ENCODE data around the gene ECPAS. TPM values are rescaled to one million over a fixed set of nuclear protein-coding genes. Genes with fewer than 3 reads are reported as not detected.
"Not testable (repeated sequence)": the region's sequence is repeated elsewhere in the genome, so short reads cannot be mapped to it uniquely, and the experiment has no call there.

ECPAS gene
- total RNA-seq = 49.9 and 69.1 TPM in 2 replicates

GRCh38 chr9:111483858-111484571 lies at the start of gene ECPAS:
TSS of gene ECPAS (minus strand) at chr9:111484383. CDS start at chr9:111472918, 11,465 bp downstream.
- DNase-seq (ENCODE audit: extremely low read depth, low read depth, low spot score) = no peak

- no peak for DNase-seq (ENCODE audit: extremely low read depth, low read depth, low spot score)
Observed at GRCh38 chr9:111533099-111533790, 49.1 kb upstream of the ECPAS start.

GRCh38 chr9:111531716-111532115 lies 47.5 kb upstream of the ECPAS start:
- DNase-seq (ENCODE audit: extremely low read depth, low read depth, low spot score) = no peak

GRCh38 chr9:111529787-111530186 lies 45.6 kb upstream of the ECPAS start:
- DNase-seq (ENCODE audit: extremely low read depth, low read depth, low spot score) = no peak

- no peak for DNase-seq (ENCODE audit: extremely low read depth, low read depth, low spot score)
Observed at GRCh38 chr9:111527347-111527746, 43.2 kb upstream of the ECPAS start.

GRCh38 chr9:111525056-111525977 lies 41.1 kb upstream of the ECPAS start, which contains the start of gene ZNF483:
TSS of gene ZNF483 (plus strand) at chr9:111525179. CDS start at chr9:111527396, 2,217 bp downstream.
- DNase-seq (ENCODE audit: extremely low read depth, low read depth, low spot score) = no peak

- no peak for DNase-seq (ENCODE audit: extremely low read depth, low read depth, low spot score)
Observed at GRCh38 chr9:111524731-111525055, 40.5 kb upstream of the ECPAS start.

GRCh38 chr9:111516061-111516465 lies 31.9 kb upstream of the ECPAS start:
- no peak for DNase-seq (ENCODE audit: extremely low read depth, low read depth, low spot score)

- DNase-seq (ENCODE audit: extremely low read depth, low read depth, low spot score) = no peak
Observed at GRCh38 chr9:111514967-111515366, 30.8 kb upstream of the ECPAS start.

- DNase-seq (ENCODE audit: extremely low read depth, low read depth, low spot score) = not testable (repeated sequence)
Observed at GRCh38 chr9:111511581-111511980, 27.4 kb upstream of the ECPAS start.

- no peak for DNase-seq (ENCODE audit: extremely low read depth, low read depth, low spot score)
Observed at GRCh38 chr9:111502506-111502905, 18.3 kb upstream of the ECPAS start.

GRCh38 chr9:111501648-111502047 lies 17.5 kb upstream of the ECPAS start:
- DNase-seq (ENCODE audit: extremely low read depth, low read depth, low spot score) = no peak

- DNase-seq (ENCODE audit: extremely low read depth, low read depth, low spot score) = no peak
Observed at GRCh38 chr9:111501005-111501562, 16.9 kb upstream of the ECPAS start.

- DNase-seq (ENCODE audit: extremely low read depth, low read depth, low spot score) = not testable (repeated sequence)
Observed at GRCh38 chr9:111497196-111497595, 13.0 kb upstream of the ECPAS start.

- DNase-seq (ENCODE audit: extremely low read depth, low read depth, low spot score) = no peak
Observed at GRCh38 chr9:111484572-111484894, 350 bp upstream of the ECPAS start.

GRCh38 chr9:111483439-111483857 lies 735 bp downstream of the ECPAS start:
- DNase-seq (ENCODE audit: extremely low read depth, low read depth, low spot score) = no peak

- no peak for DNase-seq (ENCODE audit: extremely low read depth, low read depth, low spot score)
Observed at GRCh38 chr9:111482694-111483438, 1.3 kb downstream of the ECPAS start.

- no peak for DNase-seq (ENCODE audit: extremely low read depth, low read depth, low spot score)
Observed at GRCh38 chr9:111481885-111482636, 2.1 kb downstream of the ECPAS start.

GRCh38 chr9:111477677-111478076 lies 6.5 kb downstream of the ECPAS start:
- DNase-seq (ENCODE audit: extremely low read depth, low read depth, low spot score) = no peak

- no peak for DNase-seq (ENCODE audit: extremely low read depth, low read depth, low spot score)
Observed at GRCh38 chr9:111475195-111475594, 9.0 kb downstream of the ECPAS start.
